ENCODE measurements around the gene CYP19A1.

CYP19A1 gene

DNA sequence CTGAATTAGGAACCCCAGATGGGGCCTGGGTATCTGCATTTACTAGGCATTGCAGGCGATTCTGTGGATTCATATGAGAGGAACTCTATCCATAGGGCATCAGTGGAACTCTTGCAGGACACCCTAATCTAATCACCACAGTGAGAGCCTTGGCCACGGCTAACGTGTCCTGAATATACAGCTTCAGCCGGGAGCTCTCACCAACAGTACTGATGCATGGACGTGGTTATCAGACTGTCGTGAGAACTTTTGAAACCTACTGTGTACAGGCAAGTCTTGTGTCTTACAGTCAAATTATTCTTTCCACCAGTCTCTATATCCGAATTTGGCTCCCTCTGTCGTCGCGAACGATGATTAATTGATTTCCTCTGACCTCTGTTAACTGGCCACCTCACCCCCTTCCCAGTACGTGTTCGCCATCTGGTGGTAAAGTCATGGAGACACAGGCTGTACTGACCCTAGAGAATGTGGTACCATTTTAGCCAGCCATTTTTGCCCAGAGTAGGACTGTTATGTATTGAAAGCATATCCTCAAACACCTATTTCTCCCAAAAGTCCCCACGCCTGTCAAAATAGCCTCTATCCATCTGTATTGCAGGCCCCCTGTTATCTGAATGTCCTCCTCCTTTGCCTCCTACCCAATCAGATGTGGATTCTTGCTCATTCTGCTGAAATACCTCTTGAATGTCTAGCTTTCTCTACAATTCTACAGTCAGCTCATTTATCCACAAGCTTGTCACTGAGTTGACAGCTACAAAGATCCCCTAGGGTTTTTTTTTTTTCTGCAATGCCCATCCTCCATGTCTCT is 42.8 kb upstream of the CYP19A1 start:
- DNase-seq (ENCODE audit: low read depth) = peak; percentile 89
- no peak overlapping the region for H3K4me3 ChIP-seq (ENCODE audit: low read depth, low read length)
- TF ChIP-seq, protein P1, sequence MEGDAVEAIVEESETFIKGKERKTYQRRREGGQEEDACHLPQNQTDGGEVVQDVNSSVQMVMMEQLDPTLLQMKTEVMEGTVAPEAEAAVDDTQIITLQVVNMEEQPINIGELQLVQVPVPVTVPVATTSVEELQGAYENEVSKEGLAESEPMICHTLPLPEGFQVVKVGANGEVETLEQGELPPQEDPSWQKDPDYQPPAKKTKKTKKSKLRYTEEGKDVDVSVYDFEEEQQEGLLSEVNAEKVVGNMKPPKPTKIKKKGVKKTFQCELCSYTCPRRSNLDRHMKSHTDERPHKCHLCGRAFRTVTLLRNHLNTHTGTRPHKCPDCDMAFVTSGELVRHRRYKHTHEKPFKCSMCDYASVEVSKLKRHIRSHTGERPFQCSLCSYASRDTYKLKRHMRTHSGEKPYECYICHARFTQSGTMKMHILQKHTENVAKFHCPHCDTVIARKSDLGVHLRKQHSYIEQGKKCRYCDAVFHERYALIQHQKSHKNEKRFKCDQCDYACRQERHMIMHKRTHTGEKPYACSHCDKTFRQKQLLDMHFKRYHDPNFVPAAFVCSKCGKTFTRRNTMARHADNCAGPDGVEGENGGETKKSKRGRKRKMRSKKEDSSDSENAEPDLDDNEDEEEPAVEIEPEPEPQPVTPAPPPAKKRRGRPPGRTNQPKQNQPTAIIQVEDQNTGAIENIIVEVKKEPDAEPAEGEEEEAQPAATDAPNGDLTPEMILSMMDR (conservative IDR thresholded peaks at IDR 0.05; ENCODE audit: low read depth, low read length) = peak; percentile 99

DNA sequence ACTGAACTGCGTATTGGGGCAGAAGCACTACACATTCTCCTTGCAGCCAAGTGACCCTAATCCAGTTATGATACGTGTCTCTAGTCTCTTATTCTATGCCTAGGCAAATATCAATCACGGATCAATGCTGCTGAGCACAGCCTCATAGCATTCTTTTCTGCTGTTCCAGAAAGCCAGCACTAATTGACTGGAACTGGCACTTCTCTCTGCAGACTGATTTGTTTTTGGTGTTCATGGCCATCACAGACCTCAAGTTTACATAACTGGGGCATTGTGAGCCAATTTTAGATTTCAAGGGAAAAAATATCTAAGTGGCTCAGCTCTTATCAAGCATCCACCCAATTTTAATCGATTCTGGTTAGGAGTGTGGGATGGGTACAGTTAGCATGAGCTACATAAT is 41.0 kb upstream of the CYP19A1 start:
- TF ChIP-seq, protein P1 (conservative IDR thresholded peaks at IDR 0.05; ENCODE audit: low read depth, low read length) = no peak
- no peak for DNase-seq (ENCODE audit: low read depth)
- H3K4me3 ChIP-seq (ENCODE audit: low read depth, low read length) = no peak overlapping the region

DNA sequence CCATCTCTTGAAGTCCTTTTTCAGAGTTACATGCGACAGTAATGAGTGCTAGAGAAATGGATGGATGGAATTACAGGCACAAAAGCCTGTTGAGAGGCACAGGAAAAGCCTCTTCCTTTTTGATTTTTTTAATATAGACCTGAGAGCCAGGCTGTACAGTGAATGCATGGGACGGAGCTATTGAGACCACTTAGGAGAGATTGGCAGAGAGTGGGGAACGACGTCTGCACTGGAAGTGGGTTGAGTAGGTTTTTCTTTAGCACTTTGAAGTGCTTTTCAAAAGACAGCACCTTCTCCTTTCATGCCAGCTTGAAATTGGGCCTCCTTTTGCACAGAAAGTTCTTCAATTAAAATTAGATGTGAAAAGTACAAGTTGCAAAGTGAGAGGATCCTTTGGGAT is 40.0 kb upstream of the CYP19A1 start:
- DNase-seq (ENCODE audit: low read depth) = no peak
- H3K4me3 ChIP-seq (ENCODE audit: low read depth, low read length) = no peak overlapping the region
- TF ChIP-seq, protein P1 (conservative IDR thresholded peaks at IDR 0.05; ENCODE audit: low read depth, low read length) = no peak

DNA sequence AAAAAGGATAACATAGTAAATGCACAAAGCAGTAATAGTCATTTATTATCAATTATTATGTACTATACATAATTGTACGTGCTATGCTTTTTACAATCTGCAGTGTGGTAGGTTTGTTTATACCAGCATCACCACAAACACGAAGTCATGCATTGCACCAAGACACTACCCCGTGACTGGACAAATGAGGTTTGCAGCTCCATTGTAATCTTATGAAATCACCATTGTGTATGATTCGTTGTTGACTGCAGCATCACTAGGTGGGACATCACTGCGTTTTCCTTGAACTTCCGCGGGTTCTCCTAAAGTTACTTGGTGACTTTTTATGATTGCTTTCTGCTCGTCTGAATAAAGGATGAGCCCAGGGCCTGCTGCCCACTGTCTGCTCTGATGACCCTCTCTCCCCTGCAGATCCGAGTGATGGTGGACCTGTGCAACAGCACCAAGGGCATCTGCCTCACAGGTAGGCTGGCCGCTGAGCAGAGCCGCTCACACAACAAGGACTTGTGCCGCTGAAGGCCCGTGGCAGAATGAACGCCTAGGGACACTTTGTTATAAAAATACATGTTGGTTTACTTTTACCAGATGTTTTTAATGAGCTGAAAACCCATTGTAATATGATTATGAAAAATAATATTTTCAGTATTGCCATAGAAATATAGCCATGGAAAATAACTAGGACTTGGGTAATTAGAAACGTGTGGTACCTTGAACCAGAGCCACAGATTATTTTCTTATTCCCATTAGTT is 38.8 kb upstream of the CYP19A1 start:
- TF ChIP-seq, protein P1 (conservative IDR thresholded peaks at IDR 0.05; ENCODE audit: low read depth, low read length) = no peak
- H3K4me3 ChIP-seq (ENCODE audit: low read depth, low read length) = no peak overlapping the region
- peak; percentile 89 for DNase-seq (ENCODE audit: low read depth)

DNA sequence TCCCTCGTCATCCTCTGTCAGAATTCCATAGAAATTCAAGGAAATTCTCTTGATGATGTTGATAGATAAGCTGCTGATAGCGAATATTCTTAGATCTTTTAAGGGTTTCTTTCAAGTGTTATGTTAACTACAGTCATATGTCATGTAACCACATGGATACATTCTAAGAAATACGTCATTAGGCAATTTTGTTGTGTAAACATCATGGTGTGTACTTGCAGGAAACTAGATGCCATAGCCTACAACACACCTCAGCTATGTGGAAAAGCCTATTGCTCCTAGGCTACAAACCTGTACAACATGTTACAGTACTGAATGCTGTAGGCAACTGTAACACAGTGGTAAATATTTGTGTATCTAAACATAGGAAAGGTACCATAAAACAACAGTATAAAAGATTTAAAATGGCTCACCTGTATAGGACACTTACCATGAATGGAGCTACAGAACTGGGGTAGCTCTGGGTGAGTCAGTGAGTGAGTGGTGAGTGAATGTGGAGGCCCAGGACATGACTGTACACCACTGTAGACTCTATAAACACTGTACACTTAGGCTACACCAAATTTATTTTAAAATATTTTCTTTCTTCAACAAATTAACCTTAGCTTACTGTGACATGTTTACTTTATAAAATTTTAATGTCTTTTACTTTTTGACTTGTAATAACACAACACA is 37.7 kb upstream of the CYP19A1 start:
- DNase-seq (ENCODE audit: low read depth) = peak; percentile 52
- TF ChIP-seq, protein P1 (conservative IDR thresholded peaks at IDR 0.05; ENCODE audit: low read depth, low read length) = no peak
- no peak overlapping the region for H3K4me3 ChIP-seq (ENCODE audit: low read depth, low read length)

DNA sequence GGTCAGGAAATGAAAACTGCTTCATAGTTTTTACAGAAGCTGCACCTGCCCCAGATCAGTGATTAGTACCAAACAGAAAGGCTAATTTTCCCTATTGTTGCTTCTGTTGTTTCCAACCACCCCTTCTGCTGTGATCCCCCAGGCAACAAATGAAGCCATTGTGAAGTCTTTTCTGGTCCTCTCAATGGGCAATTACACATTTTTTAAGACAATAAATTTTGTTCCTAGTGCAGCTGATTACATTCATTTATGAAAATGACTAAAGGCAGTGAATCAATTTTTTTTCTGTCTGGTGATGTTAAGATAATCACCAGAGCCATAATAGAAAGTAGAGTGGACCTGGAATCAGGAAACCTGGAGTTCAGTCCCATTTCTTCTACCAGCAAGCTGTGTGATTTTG is 35.7 kb upstream of the CYP19A1 start:
- DNase-seq (ENCODE audit: low read depth) = no peak
- no peak overlapping the region for H3K4me3 ChIP-seq (ENCODE audit: low read depth, low read length)
- TF ChIP-seq, protein P1 (conservative IDR thresholded peaks at IDR 0.05; ENCODE audit: low read depth, low read length) = no peak
